ENCODE data around the gene PLEKHA8. TPM values are rescaled to one million over a fixed set of nuclear protein-coding genes. Genes with fewer than 3 reads are reported as not detected.

Gene PLEKHA8
- total RNA-seq, 2 donors from 2014 or later: 12.1 to 12.9 TPM

GRCh38 chr7:30177186-30177585 lies 149.0 kb downstream of the PLEKHA8 start:
- H3K27ac Mint-ChIP-seq: no peak overlapping the region
- no peaks in the 10 kb centered on the region for H3K9me3 Mint-ChIP-seq
- H3K4me3 Mint-ChIP-seq: no peak overlapping the region
- DNase-seq: no peak
- no peaks in the 10 kb centered on the region for H3K36me3 Mint-ChIP-seq (ENCODE audit: insufficient read depth in 2 of 2)
- peaks cover 7% of the 10 kb centered on the region for H3K4me1 Mint-ChIP-seq (ENCODE audit: low read depth)
- H3K27me3 Mint-ChIP-seq (ENCODE audit: low read depth): no peaks in the 10 kb centered on the region
- no peak for ATAC-seq (replicated peaks in 1 of 2)

GRCh38 chr7:30177965-30178364 lies 149.8 kb downstream of the PLEKHA8 start:
- Mint-ChIP-seq H3K27me3 (ENCODE audit: low read depth) (no peaks in the 10 kb centered on the region), H3K9me3 (no peaks in the 10 kb centered on the region), H3K27ac (no peak overlapping the region), H3K4me3 (no peak overlapping the region), H3K36me3 (ENCODE audit: insufficient read depth in 2 of 2) (no peaks in the 10 kb centered on the region), H3K4me1 (ENCODE audit: low read depth) (peaks cover 7% of the 10 kb centered on the region)
- no peak for DNase-seq
- no peak for ATAC-seq (replicated peaks in 1 of 2)

DNA sequence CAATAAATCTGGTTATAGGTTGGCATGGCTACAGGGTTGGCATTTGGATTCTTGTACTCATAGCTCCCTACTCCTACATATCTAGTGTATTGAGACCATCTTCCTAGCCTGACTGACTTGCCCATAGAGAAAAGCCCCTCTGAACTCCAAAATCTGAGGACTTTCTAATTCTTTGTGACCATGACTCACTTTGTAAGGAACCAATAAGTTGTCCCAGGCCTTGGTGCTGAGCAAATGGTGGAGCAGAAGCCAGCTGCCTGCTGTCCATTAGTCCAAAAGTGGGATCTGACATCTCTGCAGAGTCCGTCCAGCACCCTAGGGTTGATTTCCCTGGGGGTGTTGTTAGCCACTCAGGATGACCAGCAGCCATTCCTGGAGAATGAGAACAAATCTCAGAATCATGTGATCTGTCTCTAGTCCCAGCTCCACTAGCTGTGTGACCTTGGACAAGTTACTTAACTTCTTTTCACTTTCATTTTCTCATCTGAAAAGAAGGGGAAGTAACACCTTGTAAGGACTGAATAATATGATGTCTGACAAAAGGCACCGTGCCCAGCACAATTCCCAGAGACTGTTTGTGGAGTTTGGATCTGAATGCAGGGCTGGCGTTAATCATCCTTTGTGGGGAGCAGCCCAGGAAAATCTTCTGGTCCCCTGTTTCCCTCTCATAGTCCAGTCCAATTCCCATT lies 150.7 kb downstream of the PLEKHA8 start:
- H3K4me1 Mint-ChIP-seq (ENCODE audit: low read depth): peaks cover 7% of the 10 kb centered on the region
- no peaks in the 10 kb centered on the region for H3K9me3 Mint-ChIP-seq
- H3K27ac Mint-ChIP-seq: no peak overlapping the region
- DNase-seq (no peak), ATAC-seq (replicated peaks in 1 of 2) (no peak)
- H3K36me3 Mint-ChIP-seq (ENCODE audit: insufficient read depth in 2 of 2): no peaks in the 10 kb centered on the region
- no peaks in the 10 kb centered on the region for H3K27me3 Mint-ChIP-seq (ENCODE audit: low read depth)
- H3K4me3 Mint-ChIP-seq: peak overlapping the region in 1 of 2 donors; percentile 6

Other genes starting within 250 kb of the PLEKHA8 start
- not detected for gene WIPF3, start 221.9 kb upstream of the PLEKHA8 start, total RNA-seq
- 10 to 100 TPM; 10.3 to 14.0 TPM for gene SCRN1, start 38.6 kb upstream of the PLEKHA8 start, total RNA-seq
- 10 to 100 TPM; 13.3 to 13.6 TPM for gene FKBP14, start 1.7 kb upstream of the PLEKHA8 start, total RNA-seq
- 1 to 10 TPM; 5.3 to 5.4 TPM for gene MTURN, start 106.6 kb downstream of the PLEKHA8 start, total RNA-seq

Data from activated T-cell treated with anti-CD3 and anti-CD28 coated beads, Interleukin-2, amount 50 U/mL, for 72 hours (primary cell).